IMR-90 (cell line): Measurements from ENCODE around the gene DCUN1D3. TPM values are rescaled to one million over a fixed set of nuclear protein-coding genes. Genes with fewer than 3 reads are reported as not detected.

ENCODE experiments used
- ATAC-seq: fragments of 200-7000 bp; cut with Tn5 transposase; 2 replicates; pipeline ENCODE4 v1.9.1; 2020; ENCODE audit warnings: low read depth, mild to moderate bottlenecking, moderate library complexity
- BruUV-seq: library from RNA; stranded (reverse); fragments of 400-500 nt; replicated peaks from 2 replicates; lab custom pipeline; 2021; lab: Mats Ljungman, UMichigan
- CTCF ChIA-PET: fragments of 300-600 bp; formaldehyde crosslinking; extraction: SDS; loops from one replicate; lab custom pipeline; 2021; ENCODE audit warnings: antibody characterized with exemption; lab: Yijun Ruan, JAX
- POLR2A ChIA-PET: fragments of 300-600 bp; sonication (Branson Sonifier 250); formaldehyde crosslinking; loops from one replicate; lab custom pipeline; 2022; ENCODE audit warnings: antibody characterized with exemption; ENCODE audit not compliant: unreplicated experiment; lab: Charles Lee
- DNase-seq: peaks from one replicate; pipeline ENCODE4 v3.0.0; 2013
- H2AFZ ChIP-seq: replicated peaks from 2 replicates; pipeline ENCODE3; 2013; ENCODE audit warnings: low read length, mild to moderate bottlenecking; ENCODE audit not compliant: poor library complexity
- H2AK5ac ChIP-seq: 2 replicates; pipeline ENCODE4 v1.6.1; 2013; ENCODE audit warnings: low read depth, low read length, inconsistent platforms
- H2AK9ac ChIP-seq: replicated peaks from 2 replicates; pipeline ENCODE3; 2013; ENCODE audit warnings: mild to moderate bottlenecking, low read depth, low read length, moderate library complexity; ENCODE audit not compliant: poor library complexity
- H2BK120ac ChIP-seq: 2 replicates; pipeline ENCODE4 v1.6.1; 2013; ENCODE audit warnings: low read depth, low read length, inconsistent platforms
- H2BK15ac ChIP-seq: 3 replicates; pipeline ENCODE4 v1.6.1; 2013; ENCODE audit warnings: low read depth, low read length, inconsistent platforms
- H2BK20ac ChIP-seq: 2 replicates; pipeline ENCODE4 v1.6.1; 2013; ENCODE audit warnings: low read depth, mild to moderate bottlenecking, inconsistent platforms, low read length, moderate library complexity
- H2BK5ac ChIP-seq: 2 replicates; pipeline ENCODE4 v1.6.1; 2013; ENCODE audit warnings: mild to moderate bottlenecking, low read depth, low read length, inconsistent platforms; ENCODE audit not compliant: poor library complexity, severe bottlenecking
- H3K14ac ChIP-seq: replicated peaks from 2 replicates; pipeline ENCODE4 v1.6.1; 2013; ENCODE audit warnings: low read depth, low read length, inconsistent platforms
- H3K18ac ChIP-seq: 2 replicates; pipeline ENCODE4 v1.6.1; 2013; ENCODE audit warnings: low read depth, low read length, control low read depth
- H3K23ac ChIP-seq: 2 replicates; pipeline ENCODE4 v1.6.1; 2013; ENCODE audit warnings: low read depth, low read length, inconsistent platforms
- H3K27ac ChIP-seq: 2 replicates; pipeline ENCODE4 v1.5.1; 2013; ENCODE audit warnings: mild to moderate bottlenecking, control low read depth, low read length; ENCODE audit not compliant: insufficient read depth
- H3K27me3 ChIP-seq: 2 replicates; pipeline ENCODE4 v1.6.1; 2013; ENCODE audit warnings: low read length; ENCODE audit not compliant: control insufficient read depth, insufficient read depth
- H3K36me3 ChIP-seq: 2 replicates; pipeline ENCODE4 v1.6.1; 2013; ENCODE audit warnings: low read length, mixed read lengths; ENCODE audit not compliant: control insufficient read depth, insufficient read depth
- H3K4ac ChIP-seq: 2 replicates; pipeline ENCODE4 v1.6.1; 2013; ENCODE audit warnings: low read depth, low read length, inconsistent platforms
- H3K4me1 ChIP-seq: 2 replicates; pipeline ENCODE4 v1.6.1; 2013; ENCODE audit warnings: low read length, mixed read lengths; ENCODE audit not compliant: control insufficient read depth, insufficient read depth
- H3K4me2 ChIP-seq: 2 replicates; pipeline ENCODE4 v1.6.1; 2013; ENCODE audit warnings: low read depth, mild to moderate bottlenecking, control low read depth, low read length, moderate library complexity
- H3K4me3 ChIP-seq: 2 replicates; pipeline ENCODE4 v1.5.1; 2013; ENCODE audit warnings: low read depth, mild to moderate bottlenecking, control low read depth, low read length, moderate library complexity; ENCODE audit not compliant: insufficient read depth
- H3K56ac ChIP-seq: 2 replicates; pipeline ENCODE4 v1.6.1; 2013; ENCODE audit warnings: low read length, inconsistent platforms; ENCODE audit not compliant: insufficient read depth; ENCODE audit errors: extremely low read depth
- H3K79me1 ChIP-seq, 2 experiments: 2 replicates each; pipeline ENCODE4 v1.6.1; 2013; ENCODE audit warnings: low read length in 2 of 2, inconsistent platforms in 1 of 2, low read depth in 1 of 2
- H3K9ac ChIP-seq: 2 replicates; pipeline ENCODE4 v1.6.1; 2013; ENCODE audit warnings: low read depth, low read length, control low read depth
- H3K9me1 ChIP-seq: 2 replicates; pipeline ENCODE4 v1.6.1; 2013; ENCODE audit warnings: low read length, inconsistent platforms; ENCODE audit not compliant: insufficient read depth
- H3K9me3 ChIP-seq: 2 replicates; pipeline ENCODE4 v1.6.1; 2013; ENCODE audit warnings: low read length; ENCODE audit not compliant: control insufficient read depth, insufficient read depth
- H4K20me1 ChIP-seq: 2 replicates; pipeline ENCODE4 v1.6.1; 2013; ENCODE audit warnings: low read length, inconsistent platforms; ENCODE audit not compliant: insufficient read depth
- H4K5ac ChIP-seq: 2 replicates; pipeline ENCODE4 v1.6.1; 2013; ENCODE audit warnings: mild to moderate bottlenecking, low read depth, low read length, control low read depth
- H4K8ac ChIP-seq, 2 experiments: 2 replicates each; pipeline ENCODE4 v1.6.1; 2013; ENCODE audit warnings: low read depth in 2 of 2, low read length in 2 of 2, control low read depth in 1 of 2, inconsistent platforms in 1 of 2
- H4K91ac ChIP-seq: 2 replicates; pipeline ENCODE4 v1.6.1; 2013; ENCODE audit warnings: low read depth, low read length, inconsistent platforms; ENCODE audit not compliant: insufficient read depth
- BHLHE40 ChIP-seq: fragments of 150-350 bp; IDR thresholded peaks from 2 replicates; pipeline ENCODE4 v1.6.1; 2016; ENCODE audit warnings: mild to moderate bottlenecking, low read depth, low read length
- CEBPB ChIP-seq: IDR thresholded peaks from 2 replicates; pipeline ENCODE4 v1.6.1; 2012; ENCODE audit warnings: low read depth, low read length, improper control_type of control experiment
- CHD1 ChIP-seq: IDR thresholded peaks from 2 replicates; pipeline ENCODE4 v1.6.1; 2012; ENCODE audit warnings: low read depth, low read length, improper control_type of control experiment
- CTCF ChIP-seq: conservative IDR thresholded peaks from 2 replicates; pipeline ENCODE4 v1.5.1; 2012; ENCODE audit warnings: mild to moderate bottlenecking, low read depth, low read length, improper control_type of control experiment
- ELK1 ChIP-seq: fragments of 150-350 bp; IDR thresholded peaks from 2 replicates; pipeline ENCODE4 v1.6.1; 2016; ENCODE audit warnings: low read depth, mild to moderate bottlenecking, low read length, moderate library complexity, borderline replicate concordance
- FOS ChIP-seq: fragments of 150-350 bp; IDR thresholded peaks from 2 replicates; pipeline ENCODE4 v1.6.1; 2016; ENCODE audit warnings: low read depth, low read length
- MAFK ChIP-seq: IDR thresholded peaks from 2 replicates; pipeline ENCODE4 v1.6.1; 2012; ENCODE audit warnings: low read depth, low read length, improper control_type of control experiment
- MAZ ChIP-seq: IDR thresholded peaks from 2 replicates; pipeline ENCODE4 v1.6.1; 2012; ENCODE audit warnings: low read depth, mild to moderate bottlenecking, low read length, improper control_type of control experiment, moderate library complexity, borderline replicate concordance
- MXI1 ChIP-seq: IDR thresholded peaks from 2 replicates; pipeline ENCODE4 v1.6.1; 2012; ENCODE audit warnings: low read depth, mild to moderate bottlenecking, low read length, moderate library complexity, borderline replicate concordance
- NFE2L2 ChIP-seq: fragments of 150-350 bp; IDR thresholded peaks from 2 replicates; pipeline ENCODE4 v1.6.1; 2016; ENCODE audit warnings: low read depth, mild to moderate bottlenecking, low read length
- POLR2A ChIP-seq: IDR thresholded peaks from 2 replicates; pipeline ENCODE4 v1.6.1; 2012; ENCODE audit warnings: mild to moderate bottlenecking, low read depth, low read length
- RAD21 ChIP-seq: IDR thresholded peaks from 2 replicates; pipeline ENCODE4 v1.6.1; 2012; ENCODE audit warnings: low read length, improper control_type of control experiment
- RCOR1 ChIP-seq: IDR thresholded peaks from 2 replicates; pipeline ENCODE4 v1.6.1; 2012; ENCODE audit warnings: mild to moderate bottlenecking, low read length, improper control_type of control experiment; ENCODE audit not compliant: insufficient replicate concordance
- RFX5 ChIP-seq: IDR thresholded peaks from 2 replicates; pipeline ENCODE4 v1.8.0; 2012; ENCODE audit warnings: low read depth, mild to moderate bottlenecking, low read length, moderate library complexity
- SMC3 ChIP-seq: fragments of 150-350 bp; IDR thresholded peaks from 2 replicates; pipeline ENCODE4 v1.6.1; 2016; ENCODE audit warnings: low read depth, mild to moderate bottlenecking, antibody characterized with exemption, low read length, moderate library complexity
- USF2 ChIP-seq: fragments of 150-350 bp; IDR thresholded peaks from 2 replicates; pipeline ENCODE4 v1.6.1; 2017; ENCODE audit warnings: mild to moderate bottlenecking, antibody characterized with exemption, low read length, low read depth
- WGBS, 2 experiments: methylation state at CpG; one replicate each; pipeline versions ENCODE4 v1.1.5 to v1.1.7; 2013; ENCODE audit warnings: missing lambda C conversion rate in 2 of 2; ENCODE audit not compliant: insufficient read length in 1 of 2; ENCODE audit errors: extremely low coverage in 2 of 2; 5-methylcytosine and 5-hydroxymethylcytosine counted together
- dilution Hi-C: fragments of 300-500 bp; cut with HindIII; formaldehyde crosslinking; loops from one replicate; pipeline ENCODE4 v1.14.3; 2018; ENCODE audit warnings: low sequenced_read_pairs; ENCODE audit not compliant: unreplicated experiment
- in situ Hi-C: fragments of 300-500 bp; cut with MboI; formaldehyde crosslinking; loops from 3 replicates; pipeline ENCODE4 v1.14.3; 2019; ENCODE audit warnings: low sequenced_read_pairs, inconsistent platforms, mixed read lengths
- intact Hi-C: fragments of 100-400 bp; cut with micrococcal nuclease; formaldehyde crosslinking; loops from 2 replicates; pipeline ENCODE4 v1.10.0; 2022
- polyA plus RNA-seq, 3 experiments: library from polyadenylated mRNA; depleted of rRNA; stranded (reverse); fragments of >200 nt; gene quantifications; 2 replicates each; pipeline ENCODE4 v1.2.3, GENCODE V29; 2012; ENCODE audit warnings: low replicate concordance in 1 of 3
- total RNA-seq: library from RNA; depleted of rRNA; stranded (reverse); fragments of >200 nt; gene quantifications from 2 replicates; pipeline ENCODE4 v1.2.3, GENCODE V29; 2012

Gene DCUN1D3
- total and polyA plus RNA-seq, 2 of the 4 experiments (the other 2 are of a cell fraction): 8.1 to 42.3 TPM

GRCh38 chr16:20916289-20916688, 16.1 kb upstream of the DCUN1D3 start:
- H3K4ac ChIP-seq: no peak overlapping the region
- no peaks in the 10 kb centered on the region; the same call in 1 of the 2 replicates for H3K36me3 ChIP-seq
- no peak overlapping the region for H3K4me2 ChIP-seq
- intact Hi-C loops (no loop called here), in situ Hi-C loops (no loop called here), dilution Hi-C loops (no loop called here)
- H3K18ac ChIP-seq: no peak overlapping the region
- no peak overlapping the region for H2BK120ac ChIP-seq
- H4K91ac ChIP-seq: no peak overlapping the region
- H2AFZ ChIP-seq: no peak overlapping the region
- no peak for DNase-seq
- H3K56ac ChIP-seq: no peak overlapping the region
- H3K9me1 ChIP-seq: peaks cover 7% of the 10 kb centered on the region
- no peak overlapping the region for H4K8ac ChIP-seq
- ChIA-PET POLR2A (no interaction called here), CTCF (interaction anchor here (0.5 kb wide), 2 partner anchors 12 to 47 kb away, joined by 3 read pairs; no protein-coding TSS in a partner anchor)
- no peak overlapping the region for H2BK20ac ChIP-seq
- H3K4me3 ChIP-seq: no peak overlapping the region
- H4K5ac ChIP-seq: no peak overlapping the region
- no peak overlapping the region for H3K14ac ChIP-seq
- 80% methylated on average over 4 of the region's 10 CpGs; no CpG with 5 or more reads in 1 of the 2 experiments for WGBS, 2 experiments
- TF ChIP-seq CHD1: no peak
- no peak for TF ChIP-seq ELK1
- no peak for TF ChIP-seq RFX5
- no peak for TF ChIP-seq CEBPB
- no peak for TF ChIP-seq SMC3
- TF ChIP-seq FOS: no peak
- TF ChIP-seq USF2: no peak
- TF ChIP-seq BHLHE40: no peak
- no peak for TF ChIP-seq MAFK
- TF ChIP-seq POLR2A: no peak
- no peak for TF ChIP-seq MAZ
- TF ChIP-seq RAD21: no peak
- no peak for TF ChIP-seq NFE2L2
- TF ChIP-seq MXI1: no peak
- TF ChIP-seq RCOR1: no peak
- TF ChIP-seq CTCF: no peak
- 0 out of 2 replicates have a peak overlapping the region, but pooled peaks have one; percentile 2 for H3K23ac ChIP-seq
- H3K79me1 ChIP-seq: peaks cover 0 to 12% of the 10 kb centered on the region in 2 experiments; a peak in 1 of 4 replicates
- peaks cover 10% of the 10 kb centered on the region for H3K4me1 ChIP-seq
- H3K27me3 ChIP-seq: no peaks in the 10 kb centered on the region
- no peaks in the 10 kb centered on the region for H3K9me3 ChIP-seq
- H3K9ac ChIP-seq: no peak overlapping the region
- H2AK5ac ChIP-seq: no peak overlapping the region
- no peak overlapping the region for H2AK9ac ChIP-seq
- H4K20me1 ChIP-seq: no peaks in the 10 kb centered on the region
- BruUV-seq: no TSS peak
- H2BK15ac ChIP-seq: no peak overlapping the region
- no peak for ATAC-seq
- no peak overlapping the region for H2BK5ac ChIP-seq
- no peak overlapping the region for H3K27ac ChIP-seq
